Epithelial cell of esophagus (primary cell): ENCODE data around the gene MRPL17.

ENCODE experiments used
- DNase-seq: peaks from one replicate; pipeline ENCODE4 v3.0.0; 2010; ENCODE audit warnings: low read depth
- H3K4me3 ChIP-seq: 2 replicates; pipeline ENCODE4 v1.5.1; 2011; ENCODE audit warnings: mild to moderate bottlenecking, low read length, control low read depth
- CTCF ChIP-seq: IDR thresholded peaks from 2 replicates; pipeline ENCODE4 v1.5.1; 2011; ENCODE audit warnings: low read depth, mild to moderate bottlenecking, low read length, control low read depth, inconsistent platforms; ENCODE audit not compliant: insufficient read depth; ENCODE audit errors: missing control alignments

The MRPL17 gene

DNA sequence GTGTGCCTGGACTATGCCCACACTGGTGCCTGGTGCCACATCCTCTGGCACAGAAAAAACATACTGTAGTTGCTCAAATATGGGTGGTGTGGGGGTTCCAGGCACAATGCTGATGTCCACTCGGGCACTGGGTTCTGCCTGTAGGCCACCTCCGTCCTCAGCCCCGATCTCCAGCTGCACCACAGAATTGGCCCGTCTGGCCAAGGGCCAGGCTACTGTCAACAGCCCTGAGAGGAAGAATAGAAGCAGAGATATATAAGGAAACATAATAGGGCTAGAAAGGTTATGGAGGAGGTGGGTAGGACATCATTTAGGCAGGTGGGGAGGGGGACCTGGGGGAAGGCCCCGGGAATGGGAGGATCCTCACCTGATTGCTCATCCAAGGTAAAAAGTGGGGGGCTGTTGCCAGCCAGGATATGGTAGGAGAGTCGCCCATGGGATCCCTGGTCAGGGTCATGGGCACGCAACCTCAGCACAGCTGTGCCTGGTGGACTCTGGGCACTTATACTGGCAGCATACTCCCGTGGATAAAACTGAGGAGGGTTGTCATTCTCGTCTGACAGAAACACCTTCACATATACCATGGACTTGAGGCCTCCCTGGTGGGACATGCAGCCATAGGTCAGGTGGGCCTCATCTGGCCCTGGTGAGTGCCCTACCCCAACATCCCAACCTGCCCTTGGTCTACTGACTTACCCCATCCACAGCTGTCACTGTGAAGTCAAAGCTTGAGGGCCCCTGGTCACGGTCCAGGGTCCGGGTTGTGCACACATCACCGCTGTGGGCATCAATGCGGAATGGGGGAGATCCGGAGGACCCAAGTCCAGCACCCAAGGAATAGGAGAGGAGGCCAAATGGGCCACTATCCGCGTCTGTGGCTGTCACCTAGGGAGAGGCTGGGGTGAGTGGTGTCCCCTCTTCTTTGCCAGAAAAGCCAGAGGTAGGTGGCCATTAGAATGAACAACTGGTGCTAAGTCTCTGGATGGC, 49.4 kb downstream of the MRPL17 start:
- TF ChIP-seq CTCF, result no peak
- no peak overlapping the region for H3K4me3 ChIP-seq
- DNase-seq, result no peak

DNA sequence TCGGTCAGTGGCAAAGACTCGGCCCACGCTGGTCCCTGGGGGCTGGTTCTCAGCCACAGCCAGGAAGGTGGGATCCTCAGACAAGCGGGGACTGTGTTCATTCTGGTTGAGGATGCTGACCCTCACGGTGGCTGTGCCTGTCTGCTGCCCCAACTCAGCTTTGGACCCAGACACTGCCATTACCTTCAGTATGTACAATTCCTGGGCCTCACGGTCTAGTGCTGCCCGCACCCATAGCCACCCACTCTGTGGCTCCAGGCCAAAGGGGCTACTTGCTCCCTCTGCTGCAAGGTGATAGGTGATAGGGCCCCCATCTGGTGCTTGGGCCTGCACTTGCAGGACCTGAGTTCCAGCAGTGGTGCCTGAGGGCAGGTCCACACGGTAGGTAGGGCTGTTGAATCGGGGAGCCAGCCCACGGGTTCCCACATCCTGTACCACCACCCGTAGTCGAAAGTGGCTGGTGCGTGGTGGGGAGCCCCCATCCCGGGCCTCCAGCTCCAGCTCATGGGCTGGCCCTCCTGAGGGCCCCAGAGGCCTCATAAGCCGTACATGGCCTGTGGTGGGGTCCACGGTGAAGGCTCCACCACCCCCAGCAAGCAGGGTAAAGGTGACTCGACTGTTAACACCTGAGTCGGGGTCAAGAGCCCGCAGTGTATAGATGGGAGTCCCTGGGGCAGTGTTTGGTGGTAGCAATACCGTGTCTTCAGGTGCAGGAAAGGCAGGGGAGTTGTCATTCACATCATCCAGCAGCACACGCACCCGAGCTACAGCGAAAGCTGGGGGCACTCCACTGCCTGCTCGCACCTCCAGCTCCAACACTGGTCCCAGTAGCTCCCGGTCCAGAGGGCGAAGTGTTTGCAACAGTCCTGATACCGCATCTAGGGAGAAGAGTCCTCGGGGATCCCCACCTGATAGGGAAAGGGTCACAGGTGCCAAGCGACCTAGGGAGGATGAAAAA, 50.7 kb downstream of the MRPL17 start:
- H3K4me3 ChIP-seq, result no peak overlapping the region
- no peak for TF ChIP-seq CTCF
- DNase-seq, result no peak

GRCh38 chr11:6631361-6631890, 51.7 kb downstream of the MRPL17 start:
- H3K4me3 ChIP-seq, result no peak overlapping the region
- DNase-seq, result no peak
- no peak for TF ChIP-seq CTCF

- no peak for DNase-seq
- no peak for TF ChIP-seq CTCF
- no peak overlapping the region for H3K4me3 ChIP-seq
Measured at GRCh38 chr11:6630632-6631291, 52.4 kb downstream of the MRPL17 start.
